Ovary (tissue), 9 donors: Measurements from ENCODE around the gene DHX9. TPM values are rescaled to one million over a fixed set of nuclear protein-coding genes. Genes with fewer than 3 reads are reported as not detected.

Experiments
- DNase-seq, 5 donors: peaks; one replicate each; pipeline ENCODE4 v3.0.0-alpha.2; 2019 to 2020
- H3K27ac ChIP-seq, 2 donors: fragments of 200-600 bp; one replicate each; pipeline versions ENCODE4 v1.5.1 to v1.8.0; 2019 to 2022
- H3K27me3 ChIP-seq: fragments of 200-600 bp; one replicate; pipeline ENCODE4 v1.8.0; 2022
- H3K36me3 ChIP-seq: fragments of 200-600 bp; sonication (generic); one replicate; pipeline ENCODE4 v1.5.1; 2019
- H3K4me1 ChIP-seq: one replicate; pipeline ENCODE4 v1.8.1; 2013; ENCODE audit warnings: mild to moderate bottlenecking, moderate library complexity; ENCODE audit not compliant: insufficient read depth
- H3K4me3 ChIP-seq: fragments of 200-600 bp; sonication (generic); one replicate; pipeline ENCODE4 v1.5.1; 2017
- H3K9me3 ChIP-seq, 2 donors: fragments of 200-600 bp in 1 of 2; sonication (generic) in 1 of 2; one replicate each; pipeline versions ENCODE4 v1.5.1 to v1.8.1; 2013 to 2019; ENCODE audit warnings: mild to moderate bottlenecking in 1 of 2, moderate library complexity in 1 of 2
- CTCF ChIP-seq, 3 donors: fragments of 450-650 bp in 2 of 3; fragments of 200-600 bp in 1 of 3; IDR thresholded peaks; one replicate each; pipeline versions ENCODE4 v1.5.1 to v1.8.0; 2016 to 2022; ENCODE audit warnings: antibody characterized with exemption in 3 of 3, mild to moderate bottlenecking in 1 of 3
- EP300 ChIP-seq: sonication (generic); formaldehyde crosslinking; IDR thresholded peaks from one replicate; pipeline ENCODE4 v1.6.1; 2017; ENCODE audit warnings: antibody characterized with exemption
- POLR2A ChIP-seq: fragments of 450-650 bp; IDR thresholded peaks from one replicate; pipeline ENCODE4 v1.6.1; 2017; ENCODE audit warnings: antibody characterized with exemption, mild to moderate bottlenecking, moderate library complexity
- WGBS, 3 donors: extraction: QIAGEN DNeasy Blood & Tissue Kit in 1 of 3; methylation state at CpG; one replicate each; pipeline versions ENCODE4 v1.1.5 to v1.1.7; 2013 to 2017; 5-methylcytosine and 5-hydroxymethylcytosine counted together
- intact Hi-C, 4 donors: fragments of 100-400 bp; cut with DNase I; formaldehyde crosslinking; loops; one replicate each; pipeline versions ENCODE4 v1.11.0 to v1.15.1; 2022 to 2023
- polyA plus RNA-seq, 2 donors: library from polyadenylated mRNA; stranded (reverse); fragments of 200-250 nt in 1 of 2; fragments of 350-450 nt in 1 of 2; fragmentation: Illumina TruSeq in 1 of 2; extraction: RNeasy Lipid Tissue Mini Kit (QIAGEN cat#74804) in 1 of 2; gene quantifications; one replicate each; pipeline ENCODE4 v1.2.3, GENCODE V29; 2013 to 2014
- total RNA-seq, 7 donors: library from RNA; depleted of rRNA in 2 of 7; stranded (reverse); fragments of >200 nt in 2 of 7; fragmentation: NEBNext Ultra II Directional in 3 of 7; extraction: Animal tissue kit (Norgen Biotek cat#: 25700) in 3 of 7; gene quantifications; one replicate each; pipeline versions ENCODE4 v1.1.0 to v1.2.4, GENCODE V29; 2016 to 2023
- donor health status: DM: no; HTN: no; CAD: no; lungs with moderate emphysema.
- donor health status: DM: no; HTN: no; CAD: no.
- donor health status: Bipolar disorder and iron deficiency.
- donor health status: DM: yes; HTN: yes; CAD: no.
- donor health status: DM: no; HTN: no; CAD: no.
- donor health status: DM: yes; HTN: yes; CAD: no.

Gene DHX9
- total and polyA plus RNA-seq, 9 donors = 70.6 to 168 (median 135) TPM

GRCh38 chr1:182885591-182885990 is 46.4 kb downstream of the DHX9 start:
- Histone ChIP-seq H3K36me3 (no peaks in the 10 kb centered on the region), H3K27me3 (no peaks in the 10 kb centered on the region), H3K27ac (no peak overlapping the region), H3K9me3 (no peaks in the 10 kb centered on the region), H3K4me1 (no peaks in the 10 kb centered on the region), H3K4me3 (no peak overlapping the region)
- intact Hi-C loops = no loop called here
- no peak for TF ChIP-seq CTCF (IDR thresholded peaks at IDR 0.05)
- TF ChIP-seq EP300 = no peak
- no peak for TF ChIP-seq POLR2A
- 89 to 96% (median 93%) methylated on average over 3 of the region's 3 CpGs for WGBS, 3 donors
- no peak for DNase-seq

- intact Hi-C loops = no loop called here
- Histone ChIP-seq H3K27ac (no peak overlapping the region), H3K36me3 (no peaks in the 10 kb centered on the region), H3K27me3 (no peaks in the 10 kb centered on the region), H3K9me3 (no peaks in the 10 kb centered on the region), H3K4me1 (no peaks in the 10 kb centered on the region), H3K4me3 (no peak overlapping the region)
- no peak for TF ChIP-seq CTCF (IDR thresholded peaks at IDR 0.05)
- no peak for TF ChIP-seq POLR2A
- TF ChIP-seq EP300 = no peak
- no peak for DNase-seq
- 96% methylated on average over 11 of the region's 11 CpGs for WGBS, 3 donors
These were observed 47.8 kb downstream of the DHX9 start for GRCh38 chr1:182886985-182887384.

- WGBS, 3 donors = 64 to 72% (median 67%) methylated on average over 7 of the region's 7 CpGs
- Histone ChIP-seq H3K36me3 (no peaks in the 10 kb centered on the region), H3K4me1 (no peaks in the 10 kb centered on the region), H3K27me3 (no peaks in the 10 kb centered on the region), H3K9me3 (no peaks in the 10 kb centered on the region), H3K27ac (no peak overlapping the region), H3K4me3 (no peak overlapping the region)
- DNase-seq = no peak
- intact Hi-C loops = no loop called here
- TF ChIP-seq POLR2A = no peak
- TF ChIP-seq EP300 = no peak
- no peak for TF ChIP-seq CTCF (IDR thresholded peaks at IDR 0.05)
These were observed 49.8 kb downstream of the DHX9 start for GRCh38 chr1:182888736-182889531.

GRCh38 chr1:182889997-182890396 is 50.9 kb downstream of the DHX9 start:
- H3K27ac ChIP-seq = no peak overlapping the region
- H3K4me3 ChIP-seq = no peak overlapping the region
- intact Hi-C loops = loop anchor here in 1 of 4 donors (5.0 kb wide), 1 partner anchor 1553 kb away; no protein-coding TSS in a partner anchor
- no peaks in the 10 kb centered on the region for H3K9me3 ChIP-seq
- WGBS, 3 donors = 63 to 70% (median 65%) methylated on average over 6 of the region's 6 CpGs
- no peaks in the 10 kb centered on the region for H3K4me1 ChIP-seq
- TF ChIP-seq CTCF (IDR thresholded peaks at IDR 0.05) (no peak), POLR2A (no peak), EP300 (no peak)
- DNase-seq = no peak
- H3K36me3 ChIP-seq = no peaks in the 10 kb centered on the region
- no peaks in the 10 kb centered on the region for H3K27me3 ChIP-seq
